Ishikawa (cell line): Measurements from ENCODE around the gene RAB3IL1.

Source experiments
- CEBPB ChIP-seq: IDR thresholded peaks from 2 replicates; pipeline ENCODE4 v1.6.1; 2012
- CREB1 ChIP-seq: IDR thresholded peaks from 2 replicates; pipeline ENCODE4 v1.6.1; 2012; ENCODE audit warnings: low read depth
- EGR1 ChIP-seq: IDR thresholded peaks from 2 replicates; pipeline ENCODE4 v1.6.1; 2012
- EP300 ChIP-seq: IDR thresholded peaks from 2 replicates; pipeline ENCODE4 v1.6.1; 2012; ENCODE audit warnings: borderline replicate concordance
- FOXM1 ChIP-seq: IDR thresholded peaks from 2 replicates; pipeline ENCODE4 v1.6.1; 2012; ENCODE audit warnings: low read depth, borderline replicate concordance
- NFIC ChIP-seq: IDR thresholded peaks from 2 replicates; pipeline ENCODE4 v1.6.1; 2012
- RAD21 ChIP-seq: IDR thresholded peaks from 2 replicates; pipeline ENCODE4 v1.6.1; 2012; ENCODE audit warnings: low read depth
- TAF1 ChIP-seq: IDR thresholded peaks from 2 replicates; pipeline ENCODE4 v1.6.1; 2012; ENCODE audit warnings: low read depth, mild to moderate bottlenecking
- TCF12 ChIP-seq: IDR thresholded peaks from 2 replicates; pipeline ENCODE4 v1.6.1; 2012; ENCODE audit warnings: low read depth
- TEAD4 ChIP-seq: IDR thresholded peaks from 2 replicates; pipeline ENCODE4 v1.6.1; 2012
- YY1 ChIP-seq: IDR thresholded peaks from 2 replicates; pipeline ENCODE4 v1.6.1; 2012; ENCODE audit warnings: low read depth
- ZBTB7A ChIP-seq: IDR thresholded peaks from 2 replicates; pipeline ENCODE4 v1.6.1; 2012; ENCODE audit warnings: low read depth
- TF ChIP-seq, protein P1 (sequence below): IDR thresholded peaks from 2 replicates; pipeline ENCODE4 v1.6.1; 2012; ENCODE audit warnings: low read depth, mild to moderate bottlenecking
- TF ChIP-seq, protein P2 (sequence below): IDR thresholded peaks from 2 replicates; pipeline ENCODE4 v1.6.1; 2012
- TF ChIP-seq, protein P3 (sequence below): IDR thresholded peaks from 2 replicates; pipeline ENCODE4 v1.6.1; 2012

RAB3IL1 gene

DNA sequence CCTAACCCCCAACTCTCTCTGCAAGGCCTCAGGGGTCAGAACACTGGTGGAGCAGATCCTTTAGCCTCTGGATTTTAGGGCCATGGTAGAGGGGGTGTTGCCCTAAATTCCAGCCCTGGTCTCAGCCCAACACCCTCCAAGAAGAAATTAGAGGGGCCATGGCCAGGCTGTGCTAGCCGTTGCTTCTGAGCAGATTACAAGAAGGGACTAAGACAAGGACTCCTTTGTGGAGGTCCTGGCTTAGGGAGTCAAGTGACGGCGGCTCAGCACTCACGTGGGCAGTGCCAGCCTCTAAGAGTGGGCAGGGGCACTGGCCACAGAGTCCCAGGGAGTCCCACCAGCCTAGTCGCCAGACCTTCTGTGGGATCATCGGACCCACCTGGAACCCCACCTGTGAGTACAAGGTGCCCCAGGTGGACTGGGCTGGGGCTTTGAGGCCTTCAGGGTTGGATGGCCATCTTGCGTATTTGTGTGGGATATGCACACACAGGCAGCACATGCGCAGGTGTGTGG, 32.7 kb upstream of the RAB3IL1 start, which contains the start of gene BEST1:
TSS of gene BEST1 (plus strand) at position 317 of the 513 bp plus-strand sequence. CDS start 1,456 bp downstream, outside the sequence.
- TF ChIP-seq NFIC = no peak
- TF ChIP-seq, protein P1, sequence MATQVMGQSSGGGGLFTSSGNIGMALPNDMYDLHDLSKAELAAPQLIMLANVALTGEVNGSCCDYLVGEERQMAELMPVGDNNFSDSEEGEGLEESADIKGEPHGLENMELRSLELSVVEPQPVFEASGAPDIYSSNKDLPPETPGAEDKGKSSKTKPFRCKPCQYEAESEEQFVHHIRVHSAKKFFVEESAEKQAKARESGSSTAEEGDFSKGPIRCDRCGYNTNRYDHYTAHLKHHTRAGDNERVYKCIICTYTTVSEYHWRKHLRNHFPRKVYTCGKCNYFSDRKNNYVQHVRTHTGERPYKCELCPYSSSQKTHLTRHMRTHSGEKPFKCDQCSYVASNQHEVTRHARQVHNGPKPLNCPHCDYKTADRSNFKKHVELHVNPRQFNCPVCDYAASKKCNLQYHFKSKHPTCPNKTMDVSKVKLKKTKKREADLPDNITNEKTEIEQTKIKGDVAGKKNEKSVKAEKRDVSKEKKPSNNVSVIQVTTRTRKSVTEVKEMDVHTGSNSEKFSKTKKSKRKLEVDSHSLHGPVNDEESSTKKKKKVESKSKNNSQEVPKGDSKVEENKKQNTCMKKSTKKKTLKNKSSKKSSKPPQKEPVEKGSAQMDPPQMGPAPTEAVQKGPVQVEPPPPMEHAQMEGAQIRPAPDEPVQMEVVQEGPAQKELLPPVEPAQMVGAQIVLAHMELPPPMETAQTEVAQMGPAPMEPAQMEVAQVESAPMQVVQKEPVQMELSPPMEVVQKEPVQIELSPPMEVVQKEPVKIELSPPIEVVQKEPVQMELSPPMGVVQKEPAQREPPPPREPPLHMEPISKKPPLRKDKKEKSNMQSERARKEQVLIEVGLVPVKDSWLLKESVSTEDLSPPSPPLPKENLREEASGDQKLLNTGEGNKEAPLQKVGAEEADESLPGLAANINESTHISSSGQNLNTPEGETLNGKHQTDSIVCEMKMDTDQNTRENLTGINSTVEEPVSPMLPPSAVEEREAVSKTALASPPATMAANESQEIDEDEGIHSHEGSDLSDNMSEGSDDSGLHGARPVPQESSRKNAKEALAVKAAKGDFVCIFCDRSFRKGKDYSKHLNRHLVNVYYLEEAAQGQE = no peak
- no peak for TF ChIP-seq TCF12
- TF ChIP-seq CREB1 = no peak
- TF ChIP-seq TEAD4 = no peak
- no peak for TF ChIP-seq FOXM1
- no peak for TF ChIP-seq CEBPB
- no peak for TF ChIP-seq RAD21
- no peak for TF ChIP-seq EP300
- TF ChIP-seq, protein P2, sequence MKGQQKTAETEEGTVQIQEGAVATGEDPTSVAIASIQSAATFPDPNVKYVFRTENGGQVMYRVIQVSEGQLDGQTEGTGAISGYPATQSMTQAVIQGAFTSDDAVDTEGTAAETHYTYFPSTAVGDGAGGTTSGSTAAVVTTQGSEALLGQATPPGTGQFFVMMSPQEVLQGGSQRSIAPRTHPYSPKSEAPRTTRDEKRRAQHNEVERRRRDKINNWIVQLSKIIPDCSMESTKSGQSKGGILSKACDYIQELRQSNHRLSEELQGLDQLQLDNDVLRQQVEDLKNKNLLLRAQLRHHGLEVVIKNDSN = no peak
- TF ChIP-seq, protein P3, sequence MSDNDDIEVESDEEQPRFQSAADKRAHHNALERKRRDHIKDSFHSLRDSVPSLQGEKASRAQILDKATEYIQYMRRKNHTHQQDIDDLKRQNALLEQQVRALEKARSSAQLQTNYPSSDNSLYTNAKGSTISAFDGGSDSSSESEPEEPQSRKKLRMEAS = no peak

DNA sequence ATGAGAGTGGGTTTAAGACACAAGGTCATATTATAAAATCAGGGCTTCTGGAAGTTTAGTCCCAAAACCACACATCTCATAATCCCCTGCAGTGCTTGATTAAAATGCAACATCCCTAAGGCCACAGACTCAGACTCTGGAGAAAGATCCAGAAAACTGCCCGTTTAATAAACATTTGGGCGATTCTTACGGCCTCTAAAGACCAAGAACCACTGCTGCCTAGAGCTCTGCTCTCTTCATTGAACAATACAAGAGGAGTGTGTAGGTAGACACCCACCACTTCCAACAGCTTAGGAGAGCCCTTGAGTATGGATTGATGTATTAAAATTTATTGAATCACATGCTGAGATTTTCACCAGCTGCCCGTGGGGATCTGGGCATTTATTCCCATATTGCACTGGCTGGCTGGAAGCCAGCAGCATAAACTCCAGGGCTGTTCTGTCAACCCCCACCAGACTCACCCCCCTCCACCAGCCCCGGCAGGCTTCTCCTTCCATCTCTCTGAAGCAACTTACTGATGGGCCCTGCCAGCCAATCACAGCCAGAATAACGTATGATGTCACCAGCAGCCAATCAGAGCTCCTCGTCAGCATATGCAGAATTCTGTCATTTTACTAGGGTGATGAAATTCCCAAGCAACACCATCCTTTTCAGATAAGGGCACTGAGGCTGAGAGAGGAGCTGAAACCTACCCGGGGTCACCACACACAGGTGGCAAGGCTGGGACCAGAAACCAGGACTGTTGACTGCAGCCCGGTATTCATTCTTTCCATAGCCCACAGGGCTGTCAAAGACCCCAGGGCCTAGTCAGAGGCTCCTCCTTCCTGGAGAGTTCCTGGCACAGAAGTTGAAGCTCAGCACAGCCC, 32.0 kb upstream of the RAB3IL1 start:
- TF ChIP-seq CEBPB (peak; percentile 84), EGR1 (no peak), YY1 (no peak), EP300 (peak; percentile 21; the same call in 1 of the 2 replicates), NFIC (peak; percentile 32), CREB1 (peak; percentile 70; the same call in 1 of the 2 replicates)
- TF ChIP-seq, protein P1 = no peak

DNA sequence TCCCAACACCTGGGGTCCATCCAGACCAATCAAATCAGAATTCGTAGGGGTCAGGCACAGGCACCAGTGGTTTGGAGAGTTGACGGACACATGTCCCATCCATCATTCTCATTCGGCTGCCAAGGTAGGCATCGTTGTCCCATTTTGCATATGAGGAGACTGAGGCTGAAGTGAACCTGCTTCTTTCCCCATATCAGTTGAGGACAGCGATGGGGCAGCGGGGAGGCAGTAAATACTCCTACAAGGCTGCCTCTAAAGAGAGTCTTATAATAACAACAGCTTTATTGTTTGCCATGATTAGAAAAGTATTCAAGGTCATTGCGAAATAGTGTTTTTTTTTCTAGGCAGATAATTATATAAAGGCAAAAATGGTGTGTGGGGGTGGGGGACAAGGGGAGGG, 31.1 kb upstream of the RAB3IL1 start:
- TF ChIP-seq, protein P1 = no peak
- TF ChIP-seq, protein P3 = no peak
- TF ChIP-seq TCF12 = no peak
- peak; percentile 46; the same call in 1 of the 2 replicates for TF ChIP-seq CEBPB

DNA sequence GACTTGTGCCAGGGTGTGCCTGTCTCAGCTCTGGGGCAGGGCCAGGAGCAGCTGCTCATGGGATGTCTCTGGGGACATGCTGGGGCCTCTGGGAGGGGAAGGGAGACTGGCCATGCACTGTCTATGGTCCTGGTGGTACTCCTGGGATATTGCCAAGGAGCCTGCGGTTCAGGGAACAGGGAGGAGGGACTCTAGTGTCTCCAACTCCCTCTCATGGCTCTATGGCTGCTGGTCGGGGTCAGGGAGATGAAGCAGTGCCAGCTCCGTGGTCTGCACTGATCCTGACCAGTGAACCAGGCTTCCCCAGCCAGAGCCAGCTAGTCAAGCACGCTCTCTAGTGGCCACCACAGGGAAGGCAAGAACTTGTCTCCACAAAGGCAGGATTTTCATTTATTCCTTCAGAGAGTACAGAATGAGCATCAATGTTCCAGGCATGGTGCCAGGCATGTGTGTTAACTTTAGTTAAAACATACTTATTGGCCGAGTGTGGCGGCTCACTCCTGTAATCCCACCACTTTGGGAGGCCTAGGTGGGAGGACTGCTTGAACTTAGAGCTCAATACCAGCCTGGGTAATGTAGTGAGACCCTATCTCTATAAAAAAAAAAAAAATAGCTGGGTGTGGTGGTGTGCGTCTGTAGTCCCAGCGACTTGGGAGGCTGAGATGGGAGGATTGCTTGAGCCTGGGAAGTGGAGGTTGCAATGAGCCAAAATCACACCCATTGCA, 30.3 kb upstream of the RAB3IL1 start:
- no peak for TF ChIP-seq EP300
- TF ChIP-seq RAD21 = peak; percentile 98

DNA sequence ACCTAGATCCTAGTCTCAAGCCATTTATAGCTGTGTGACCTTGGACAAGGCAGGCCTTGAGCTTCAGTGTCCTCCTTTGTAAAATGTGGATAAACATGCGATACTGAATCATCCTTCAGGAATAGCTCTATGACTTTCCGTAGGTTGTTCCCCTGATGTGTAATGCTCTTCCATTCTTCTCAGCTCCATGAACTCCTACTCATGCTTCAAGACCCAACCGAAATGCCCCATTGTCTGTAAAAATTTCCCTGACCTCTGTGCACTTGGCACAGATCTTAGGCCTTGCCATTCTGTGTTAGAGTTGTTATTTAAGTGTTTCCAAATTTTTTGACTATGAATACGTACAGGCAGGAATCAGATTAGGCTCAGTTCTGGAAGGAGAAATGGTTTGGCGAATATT, 29.5 kb upstream of the RAB3IL1 start:
- TF ChIP-seq TCF12 (no peak), TEAD4 (no peak), TAF1 (no peak), CEBPB (no peak), NFIC (no peak), FOXM1 (no peak), ZBTB7A (no peak), YY1 (no peak), RAD21 (no peak)
- TF ChIP-seq, protein P2 = no peak
- TF ChIP-seq, protein P3 = no peak
- TF ChIP-seq, protein P1 = no peak
